GM12872 (cell line): ENCODE results near the gene HAT1.

ENCODE experiments used
- TF ChIP-seq, protein P1 (sequence below): IDR thresholded peaks from 3 replicates; pipeline ENCODE4 v1.5.1; 2011; ENCODE audit warnings: low read depth, mild to moderate bottlenecking, low read length, moderate library complexity; ENCODE audit not compliant: insufficient read depth

HAT1 gene

DNA sequence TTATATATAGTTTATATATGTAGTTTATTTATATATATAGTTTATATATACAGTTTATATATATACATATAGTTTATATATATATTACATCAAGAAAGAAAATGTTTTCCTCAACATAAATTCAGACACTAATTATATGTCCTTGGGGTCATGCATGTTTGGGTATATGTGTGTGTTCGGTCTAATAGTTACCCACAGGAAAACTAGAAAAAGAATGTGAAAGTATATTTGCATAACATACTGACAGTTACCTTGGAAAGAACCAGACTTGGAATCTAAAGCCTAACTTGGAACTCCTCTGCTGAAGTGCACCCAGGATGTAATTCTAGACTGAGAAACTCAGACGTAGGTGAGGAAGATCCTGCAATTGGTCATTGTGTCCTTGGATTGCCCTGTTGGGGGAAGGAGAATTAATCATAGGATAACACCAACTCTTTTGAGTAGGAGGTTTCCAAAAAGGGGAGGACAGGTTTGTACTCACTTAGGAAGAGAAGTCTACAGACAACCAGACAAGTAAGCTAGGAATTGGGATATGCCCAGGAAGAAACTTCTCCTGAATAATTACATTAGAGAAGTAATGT lies 19.3 kb upstream of the HAT1 start:
- TF ChIP-seq, protein P1, sequence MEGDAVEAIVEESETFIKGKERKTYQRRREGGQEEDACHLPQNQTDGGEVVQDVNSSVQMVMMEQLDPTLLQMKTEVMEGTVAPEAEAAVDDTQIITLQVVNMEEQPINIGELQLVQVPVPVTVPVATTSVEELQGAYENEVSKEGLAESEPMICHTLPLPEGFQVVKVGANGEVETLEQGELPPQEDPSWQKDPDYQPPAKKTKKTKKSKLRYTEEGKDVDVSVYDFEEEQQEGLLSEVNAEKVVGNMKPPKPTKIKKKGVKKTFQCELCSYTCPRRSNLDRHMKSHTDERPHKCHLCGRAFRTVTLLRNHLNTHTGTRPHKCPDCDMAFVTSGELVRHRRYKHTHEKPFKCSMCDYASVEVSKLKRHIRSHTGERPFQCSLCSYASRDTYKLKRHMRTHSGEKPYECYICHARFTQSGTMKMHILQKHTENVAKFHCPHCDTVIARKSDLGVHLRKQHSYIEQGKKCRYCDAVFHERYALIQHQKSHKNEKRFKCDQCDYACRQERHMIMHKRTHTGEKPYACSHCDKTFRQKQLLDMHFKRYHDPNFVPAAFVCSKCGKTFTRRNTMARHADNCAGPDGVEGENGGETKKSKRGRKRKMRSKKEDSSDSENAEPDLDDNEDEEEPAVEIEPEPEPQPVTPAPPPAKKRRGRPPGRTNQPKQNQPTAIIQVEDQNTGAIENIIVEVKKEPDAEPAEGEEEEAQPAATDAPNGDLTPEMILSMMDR, result no peak

DNA sequence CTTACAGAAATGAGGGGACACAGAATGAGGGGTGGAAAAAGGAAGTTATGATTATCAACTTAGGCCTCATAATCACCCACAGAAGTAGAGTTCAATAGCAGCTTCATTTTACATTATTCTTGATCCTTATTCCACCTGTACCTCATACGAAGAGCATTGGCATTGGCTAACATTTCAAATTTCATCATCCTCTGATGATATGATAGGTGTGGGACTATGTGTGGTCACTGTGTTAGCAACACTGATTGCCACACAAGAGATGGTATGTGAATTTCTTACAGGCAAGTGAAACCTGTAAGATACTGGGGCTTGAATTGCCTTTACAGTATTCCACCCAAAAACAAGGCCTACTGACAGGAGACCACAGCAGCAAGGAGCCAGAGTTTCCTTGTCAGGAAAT lies 14.0 kb upstream of the HAT1 start:
- TF ChIP-seq, protein P1, result no peak

DNA sequence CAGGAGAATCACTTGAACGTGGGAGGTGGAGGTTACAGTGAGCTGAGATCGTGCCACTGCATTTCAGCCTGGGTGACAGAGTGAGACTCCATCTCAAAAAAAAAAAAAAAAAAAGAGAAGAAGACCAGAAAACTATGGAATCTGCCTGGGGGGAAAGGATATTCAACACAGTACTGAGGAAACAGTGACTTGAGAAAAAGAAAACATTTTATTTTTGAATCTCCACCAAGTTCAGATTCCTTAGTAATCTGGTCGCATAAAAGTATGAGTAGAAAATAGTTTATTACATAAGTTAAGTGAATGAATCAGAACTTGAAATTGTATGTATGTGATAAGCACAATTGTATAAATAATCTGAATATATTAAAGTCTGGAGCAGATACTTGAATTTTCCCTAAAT lies 13.0 kb upstream of the HAT1 start:
- TF ChIP-seq, protein P1, result no peak

DNA sequence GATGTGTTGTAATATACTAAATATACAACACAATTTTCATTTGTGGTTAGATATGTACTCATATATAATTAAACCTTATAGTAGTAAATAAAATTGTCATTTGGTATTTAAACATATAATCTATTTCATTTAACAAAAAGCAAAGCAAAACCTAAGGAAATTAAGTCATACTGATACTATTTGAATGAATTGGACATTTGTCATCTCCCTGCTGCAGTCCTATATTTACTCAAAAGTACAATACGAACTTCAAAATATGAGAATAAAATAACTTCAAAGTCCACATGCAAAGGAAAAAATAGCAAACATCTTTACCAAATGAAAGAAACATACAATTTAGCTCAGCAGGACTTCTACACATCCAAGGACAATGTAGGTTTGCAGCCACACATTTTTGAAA lies 11.8 kb upstream of the HAT1 start:
- TF ChIP-seq, protein P1, result no peak

DNA sequence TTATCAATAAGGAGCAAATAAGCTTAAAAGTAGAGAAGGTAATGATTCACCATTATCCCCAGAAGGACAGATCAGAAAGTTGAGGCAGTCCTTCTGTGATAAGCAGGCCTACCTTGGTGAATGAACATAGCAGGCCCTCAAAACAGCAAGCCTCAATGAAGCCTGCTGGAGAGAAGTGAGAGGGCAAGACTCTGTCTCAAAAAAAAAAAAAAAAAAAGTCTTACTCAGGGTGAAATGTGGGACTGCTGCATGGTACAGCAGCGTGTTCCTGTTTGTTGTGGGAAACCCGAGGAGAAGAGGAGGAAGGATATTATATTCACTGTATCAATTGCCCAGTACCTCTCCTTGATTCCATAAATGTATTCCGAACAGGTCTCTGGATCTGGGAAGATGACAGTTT lies 8.7 kb upstream of the HAT1 start:
- TF ChIP-seq, protein P1, result no peak

DNA sequence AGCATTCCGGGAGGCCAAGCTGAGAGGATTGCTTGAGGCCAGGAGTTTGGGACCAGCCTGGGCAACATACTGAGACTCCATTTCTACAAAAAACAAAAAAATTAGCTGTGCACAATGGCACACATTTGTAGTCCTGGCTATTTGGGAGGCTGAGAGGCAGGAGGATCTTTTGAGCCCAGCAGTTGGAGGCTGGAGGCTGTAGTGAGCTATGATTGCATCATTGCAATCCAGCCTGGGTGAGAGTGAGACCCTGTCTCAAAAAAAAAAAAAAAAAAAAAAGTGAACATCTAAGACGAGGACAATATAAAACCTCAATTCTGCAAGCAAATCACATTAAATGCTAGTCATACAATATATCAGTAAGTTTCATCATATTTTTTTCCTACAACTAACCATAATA lies 2.8 kb upstream of the HAT1 start:
- TF ChIP-seq, protein P1, result no peak

DNA sequence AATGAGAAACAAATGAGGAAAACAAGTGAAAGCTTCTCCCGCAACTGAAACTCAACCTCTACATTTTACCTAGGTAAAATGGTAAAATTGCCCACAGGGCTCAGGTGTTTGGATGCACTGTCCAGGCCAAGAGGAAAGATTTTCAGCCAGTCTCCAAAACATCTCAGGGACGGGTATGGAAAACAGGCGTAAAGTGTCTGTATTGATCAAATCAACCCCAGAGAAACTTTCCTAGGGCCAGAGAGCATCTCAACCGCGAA lies 361 bp upstream of the HAT1 start:
- TF ChIP-seq, protein P1, result no peak

DNA sequence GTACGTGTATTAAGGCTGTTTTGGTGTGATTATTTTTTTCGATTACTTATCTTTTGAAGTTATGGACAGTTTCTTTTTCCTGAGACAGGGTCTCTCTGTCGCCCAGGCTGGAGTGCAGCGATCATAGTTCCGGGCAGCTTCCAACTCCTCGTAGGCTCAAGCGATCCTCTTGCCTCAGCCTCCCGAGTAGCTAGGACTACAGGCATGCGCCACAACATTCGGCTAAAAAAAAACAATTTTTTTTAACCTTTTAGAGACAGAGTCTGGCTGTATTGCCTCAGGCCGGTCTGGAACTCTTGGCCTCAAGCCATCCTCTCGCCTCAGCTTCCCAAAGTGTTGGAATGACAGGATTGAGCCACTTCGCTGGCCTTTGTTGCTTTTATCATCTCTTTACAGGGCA lies 945 bp downstream of the HAT1 start:
- TF ChIP-seq, protein P1, result no peak
